AG08396 (cell line): ENCODE data around the gene TBC1D14.
A peak's percentile ranks its signal among the peaks of the same experiment; 100 is the strongest.
"Not testable (repeated sequence)": the region's sequence is repeated elsewhere in the genome, so short reads cannot be mapped to it uniquely, and the experiment has no call there.

Source experiments
- DNase-seq: peaks from one replicate; pipeline ENCODE4 v3.0.0; 2012; ENCODE audit warnings: low spot score, mixed read lengths

The TBC1D14 gene

DNA sequence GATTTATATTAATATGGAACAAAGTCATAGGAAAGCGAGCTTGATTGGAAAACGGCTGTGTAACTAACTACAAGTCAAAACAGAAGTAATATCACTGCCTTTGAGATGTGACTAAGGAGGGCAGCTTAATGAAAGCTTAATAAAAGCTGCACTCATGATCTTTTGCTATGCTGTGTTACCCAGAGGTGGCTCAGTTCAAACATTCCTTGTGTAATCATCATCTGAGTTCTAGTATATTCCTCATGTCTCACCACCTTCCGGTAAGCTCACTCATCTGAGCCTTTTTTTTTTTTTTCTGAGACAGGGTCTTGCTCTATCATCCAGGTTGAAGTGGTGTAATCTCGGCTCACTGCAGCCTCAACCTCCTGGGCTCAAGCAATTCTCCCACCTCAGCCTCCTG is 153.2 kb downstream of the TBC1D14 start:
- DNase-seq, result no peak

DNA sequence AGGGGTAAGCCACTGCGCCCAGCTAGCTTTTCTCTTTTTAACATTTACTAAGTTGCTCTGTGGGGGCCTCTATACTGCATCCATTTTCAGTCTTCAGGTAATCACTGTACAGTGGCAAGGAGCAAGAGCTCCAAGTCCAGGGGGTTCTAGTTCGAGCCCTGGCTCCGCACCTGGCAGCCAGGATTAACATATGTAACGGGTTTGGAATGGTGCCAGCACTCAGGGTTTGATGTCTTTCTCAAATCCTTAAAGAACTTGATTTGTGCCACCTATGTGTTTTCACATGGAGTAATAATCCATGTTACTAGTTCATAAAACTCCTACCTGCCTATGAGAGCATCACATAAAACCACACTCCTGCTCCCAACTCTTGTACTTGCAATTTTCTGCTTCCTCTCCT is 153.7 kb downstream of the TBC1D14 start:
- no peak for DNase-seq

DNA sequence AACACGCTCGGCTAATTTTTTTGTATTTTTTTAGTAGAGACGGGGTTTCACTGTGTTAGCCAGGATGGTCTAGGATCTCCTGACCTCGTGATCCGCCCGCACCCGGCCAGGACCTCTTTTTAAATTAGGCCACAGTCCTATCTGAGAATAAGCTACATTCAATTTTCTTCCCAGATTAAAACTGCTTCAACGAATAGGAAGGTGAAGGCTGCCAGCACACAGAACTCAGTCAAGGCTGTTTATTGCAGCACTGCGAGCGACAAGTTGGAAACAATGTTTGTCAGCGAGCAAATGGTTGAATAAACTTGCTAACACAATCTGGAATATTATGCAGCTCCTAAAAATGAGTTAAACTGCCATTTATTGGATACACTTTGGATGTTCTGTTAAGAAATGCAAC is 156.4 kb downstream of the TBC1D14 start:
- no peak for DNase-seq

DNA sequence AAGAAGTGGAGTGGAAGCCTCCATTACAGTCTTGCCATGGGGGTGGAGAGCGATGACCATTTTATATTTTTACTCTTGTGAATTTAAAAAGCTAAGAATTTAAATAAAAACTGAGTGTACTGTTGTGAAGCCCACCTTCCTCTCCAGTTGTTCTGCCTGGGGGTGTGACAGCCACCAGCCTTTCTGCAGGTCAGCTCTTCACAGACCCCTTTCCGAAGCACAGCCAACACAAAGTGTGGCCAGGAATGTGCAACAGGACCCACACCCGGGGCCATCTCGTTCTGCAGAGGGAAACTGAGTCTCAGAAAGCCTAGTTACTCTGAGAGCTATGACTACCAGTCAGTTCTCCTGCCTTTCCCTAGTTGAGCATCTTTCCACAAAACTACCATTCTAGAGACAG is 156.9 kb downstream of the TBC1D14 start:
- DNase-seq, result no peak

DNA sequence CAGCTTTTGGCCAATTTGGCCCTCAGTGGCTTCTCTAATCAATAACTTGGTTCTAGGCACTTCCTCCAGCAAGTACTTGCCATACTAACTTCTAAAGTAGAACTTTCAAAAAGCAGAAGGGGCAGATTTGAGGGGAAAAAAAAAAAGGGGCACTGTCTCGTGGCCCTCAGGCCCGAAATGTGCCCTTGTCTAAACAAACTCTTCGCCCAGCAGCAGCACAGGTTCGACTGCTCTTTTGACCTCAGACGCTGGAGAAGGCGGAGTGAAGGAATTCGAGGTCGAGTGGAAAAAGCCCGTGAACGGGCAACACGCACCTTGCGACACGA is 157.5 kb downstream of the TBC1D14 start:
- no peak for DNase-seq

DNA sequence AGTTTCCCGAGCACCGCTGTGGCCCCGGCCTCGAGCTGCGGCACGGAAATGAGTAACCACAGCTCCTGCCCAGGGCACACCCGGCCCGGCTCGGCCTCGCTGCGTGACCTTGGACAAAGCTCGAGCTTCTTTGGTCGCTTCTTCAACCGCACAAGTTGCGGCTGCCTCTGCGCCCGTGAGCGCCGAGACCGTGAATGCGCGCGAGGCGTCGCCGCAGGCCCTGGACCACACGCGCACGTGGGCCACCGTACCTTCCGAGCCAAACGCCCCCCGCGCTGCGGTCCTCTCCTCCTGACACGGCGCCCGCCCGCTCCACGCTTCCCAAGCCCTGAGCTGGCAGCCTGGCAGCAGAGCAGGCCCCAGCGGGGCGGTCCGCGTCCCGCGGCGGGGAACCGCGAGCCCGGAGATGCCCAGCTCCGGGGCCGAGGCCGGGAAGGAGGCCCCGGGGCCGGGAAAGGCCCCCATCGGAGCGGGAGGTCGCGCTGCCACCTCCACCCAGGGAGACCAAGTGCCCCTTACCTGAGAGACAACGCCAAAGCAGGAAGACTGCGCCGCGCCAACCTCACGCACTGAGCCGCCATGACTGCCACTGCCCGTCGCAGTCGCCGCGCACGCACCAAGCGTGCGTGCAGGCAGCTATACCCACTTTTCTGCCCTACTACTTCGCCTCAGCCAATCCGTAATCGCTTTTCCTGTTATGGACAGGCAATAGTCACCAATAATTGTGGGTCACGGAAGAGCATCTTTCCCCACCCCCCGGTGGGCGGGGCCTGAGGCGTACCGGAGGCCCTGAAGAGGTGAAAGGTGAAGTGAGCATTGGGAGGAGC is 158.0 kb downstream of the TBC1D14 start, which contains the start of gene GRPEL1:
TSS of gene GRPEL1 (minus strand) at position 613 of the 827 bp plus-strand sequence. CDS start at position 581, 32 bp downstream.
- peak; percentile 99 for DNase-seq

DNA sequence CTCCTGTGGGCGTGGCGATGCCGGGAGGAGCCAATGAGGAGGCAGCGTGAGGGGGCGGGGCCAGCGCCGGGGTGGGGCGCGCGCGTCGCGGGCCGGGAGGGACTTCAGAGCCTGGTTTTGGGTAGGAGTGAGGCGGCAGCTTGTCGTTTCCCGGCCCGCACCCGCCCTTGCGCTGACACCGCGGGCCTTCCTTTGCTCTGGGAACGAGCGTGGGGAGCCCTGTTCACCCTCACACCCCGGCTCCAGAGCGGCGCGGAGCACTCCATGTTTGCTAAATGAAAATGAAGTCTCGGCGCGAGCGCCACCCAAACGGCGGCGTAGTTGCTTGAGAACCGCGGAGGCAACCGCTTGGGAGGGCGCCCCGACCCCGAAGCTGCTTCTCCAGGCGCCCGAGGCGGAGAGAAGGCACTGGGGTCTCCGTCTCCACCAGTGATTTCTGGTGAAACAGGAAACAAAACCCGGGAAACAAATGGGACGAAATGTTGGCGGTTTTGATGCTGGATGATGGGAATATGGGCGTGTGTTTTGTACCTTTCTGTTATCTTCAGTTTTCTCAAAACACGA is 158.7 kb downstream of the TBC1D14 start:
- no peak for DNase-seq

DNA sequence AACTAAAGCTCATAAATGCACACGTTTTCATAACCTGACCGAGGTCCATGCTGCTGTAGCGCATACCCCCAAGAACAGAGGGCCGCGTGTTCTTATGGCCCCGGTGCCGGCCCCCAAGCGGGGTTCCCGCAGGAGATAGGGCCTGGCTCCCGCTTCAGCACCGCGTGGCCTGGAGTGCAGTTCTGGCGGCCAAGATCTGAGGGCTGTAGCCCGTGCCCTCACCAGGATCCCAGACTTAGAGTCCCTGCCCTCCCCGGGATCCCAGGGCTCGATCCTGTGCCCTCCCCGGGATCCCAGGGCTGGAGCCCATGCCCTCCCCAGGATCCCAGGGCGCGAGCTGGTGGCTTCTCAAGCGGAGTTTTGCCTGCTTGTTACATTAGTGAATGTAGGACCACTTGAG is 159.3 kb downstream of the TBC1D14 start:
- peak; percentile 38 for DNase-seq

DNA sequence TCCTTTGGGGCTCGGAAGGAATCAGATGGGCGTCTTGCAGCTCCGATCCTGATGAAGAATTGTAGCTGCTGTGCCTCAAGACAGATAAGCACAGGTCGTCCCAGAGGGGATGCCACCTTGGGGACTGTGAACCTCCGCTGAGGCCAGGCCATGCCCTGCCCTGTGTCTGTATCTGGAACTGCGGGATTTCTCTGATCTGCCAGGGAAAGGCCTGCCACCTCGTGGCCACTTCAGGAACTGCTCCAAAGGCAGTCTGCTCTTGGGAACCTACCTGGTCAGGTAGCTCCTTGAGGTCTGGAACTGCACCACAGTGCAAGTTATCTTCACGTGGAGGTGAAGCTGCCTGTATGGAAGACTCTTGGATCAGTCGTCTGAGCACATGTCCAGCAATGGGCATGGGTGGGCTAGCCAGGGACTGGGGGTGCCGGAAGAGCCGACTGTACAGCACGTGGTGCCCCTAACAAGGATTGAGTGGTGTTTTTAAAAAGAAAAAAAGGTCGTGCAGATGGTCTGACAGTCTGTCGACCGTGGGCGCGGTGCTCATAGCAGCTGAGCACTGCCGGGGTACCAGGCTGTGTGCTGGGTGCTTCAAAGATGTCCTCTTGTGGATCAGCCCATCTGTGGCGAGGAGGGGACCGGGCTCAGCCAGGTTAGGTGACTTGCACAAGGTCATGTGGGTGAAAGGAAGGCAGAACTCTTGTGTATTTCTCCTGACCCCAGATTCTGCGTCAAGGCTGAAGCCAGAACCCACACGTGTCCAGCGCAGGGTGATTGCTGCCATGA is 161.3 kb downstream of the TBC1D14 start:
- DNase-seq, result peak; percentile 78

DNA sequence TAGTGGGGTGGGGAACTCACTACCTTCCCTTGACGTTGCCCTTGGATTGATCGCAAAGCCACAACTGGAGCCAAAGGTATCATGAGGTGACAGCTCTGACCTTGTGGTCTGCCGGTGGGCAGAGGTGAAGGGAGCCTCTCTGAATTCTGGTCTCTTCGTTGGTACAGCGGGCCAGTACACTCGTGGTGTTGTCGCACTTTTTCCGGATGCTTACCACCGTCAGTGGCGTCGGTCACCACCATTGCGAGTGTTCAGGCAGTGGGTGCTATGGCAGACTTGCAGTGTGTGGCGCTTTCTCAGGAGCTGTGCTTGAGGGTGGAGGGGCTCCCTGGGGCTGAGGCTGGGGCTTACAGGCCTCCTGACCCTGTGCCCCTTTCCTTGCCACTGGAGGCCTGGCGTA is 163.4 kb downstream of the TBC1D14 start:
- no peak for DNase-seq

DNA sequence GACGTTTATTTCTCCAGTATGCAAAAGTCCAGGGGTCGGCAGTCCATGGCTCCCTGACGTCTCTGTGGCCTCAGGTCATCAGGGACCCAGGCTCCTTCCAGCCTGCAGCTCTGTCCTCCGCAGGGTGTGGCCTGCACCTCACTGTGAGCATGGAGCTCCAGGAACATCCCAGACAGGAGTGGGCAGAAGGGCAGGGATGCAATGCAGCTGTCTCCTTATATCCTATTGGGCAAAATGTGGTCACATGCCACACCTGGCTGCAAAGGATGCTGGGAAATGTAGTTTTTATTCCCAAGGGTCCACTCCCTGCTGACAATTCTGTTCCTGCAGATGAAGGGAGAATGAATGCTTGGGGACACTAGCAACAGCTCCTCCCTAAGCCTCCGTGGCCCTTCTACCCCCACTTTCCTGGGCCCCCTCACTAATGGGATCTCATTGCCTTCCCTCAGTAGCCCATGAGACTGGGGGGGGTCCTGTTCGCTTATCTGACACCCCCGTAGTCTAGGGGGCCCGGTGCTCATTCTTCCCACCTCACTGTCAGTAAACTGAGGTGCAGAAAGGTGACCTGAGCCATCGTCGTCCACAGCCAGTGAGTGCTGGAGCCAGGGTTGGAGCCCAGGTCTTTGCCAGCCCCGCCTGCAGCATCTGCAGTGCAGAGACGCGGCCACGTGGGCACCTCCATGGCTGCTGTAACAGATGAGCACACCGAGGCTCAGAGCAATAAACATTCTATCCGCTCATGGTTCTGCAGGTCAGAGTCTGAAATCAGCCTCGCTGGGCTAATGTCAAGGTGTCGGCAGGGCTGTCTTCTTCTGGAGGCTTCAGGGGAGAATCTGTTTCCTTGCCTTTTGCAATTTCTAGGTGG is 164.1 kb downstream of the TBC1D14 start:
- peak; percentile 69 for DNase-seq

DNA sequence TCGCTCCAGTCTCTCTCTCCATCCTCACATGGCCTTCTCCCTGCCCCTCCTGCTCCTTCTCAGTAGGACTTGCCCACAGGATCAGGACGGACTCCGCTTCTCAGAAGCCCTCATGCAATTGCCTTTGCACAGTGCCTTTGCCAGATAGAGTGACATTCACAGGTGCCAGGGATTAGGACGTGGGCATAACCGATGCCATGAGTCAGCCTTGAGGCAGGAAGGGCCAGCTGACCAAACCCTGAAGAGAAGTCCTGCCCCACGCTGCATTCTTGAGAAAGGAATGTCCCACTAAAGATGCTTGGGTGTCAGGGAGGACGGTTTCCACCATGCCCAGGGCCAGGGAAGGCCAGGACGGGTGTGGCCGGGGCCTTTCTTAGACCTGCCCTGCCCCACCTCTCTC is 164.8 kb downstream of the TBC1D14 start:
- DNase-seq, result peak; percentile 47

DNA sequence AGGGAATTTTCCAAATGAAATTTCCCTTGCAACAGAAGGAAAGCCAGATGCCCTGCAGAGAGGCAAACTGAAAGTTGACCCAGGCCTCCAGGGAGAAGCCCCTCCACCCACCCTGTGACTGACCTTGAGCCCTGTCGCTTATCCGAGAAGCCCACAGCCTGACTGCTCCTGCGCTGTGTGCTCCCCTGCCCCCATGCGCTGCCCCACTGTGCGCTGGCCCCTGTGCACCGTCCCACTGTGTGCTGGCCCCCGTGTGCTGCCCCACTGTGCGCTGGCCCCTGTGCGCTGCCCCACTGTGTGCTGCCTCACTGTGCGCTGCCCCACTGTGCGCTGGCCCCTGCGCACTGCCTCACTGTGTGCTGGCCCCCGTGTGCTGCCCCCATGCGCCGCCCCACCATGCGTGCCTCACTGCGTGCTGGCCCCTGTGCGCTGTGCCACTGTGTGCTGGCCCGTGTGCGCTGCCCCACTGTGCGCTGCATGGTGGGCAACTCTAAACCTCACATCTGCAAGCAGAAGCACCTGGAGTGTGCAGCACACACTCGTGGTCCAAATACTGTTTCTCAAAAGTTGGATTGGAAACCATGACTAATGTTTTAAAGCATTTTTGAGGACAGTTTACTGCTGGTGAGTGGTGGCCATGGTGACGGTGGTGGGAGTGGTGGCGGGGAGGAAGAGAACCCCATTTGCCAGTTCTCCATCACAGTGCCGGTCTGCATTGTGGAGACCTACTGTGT is 166.5 kb downstream of the TBC1D14 start:
- DNase-seq, result peak; percentile 34

DNA sequence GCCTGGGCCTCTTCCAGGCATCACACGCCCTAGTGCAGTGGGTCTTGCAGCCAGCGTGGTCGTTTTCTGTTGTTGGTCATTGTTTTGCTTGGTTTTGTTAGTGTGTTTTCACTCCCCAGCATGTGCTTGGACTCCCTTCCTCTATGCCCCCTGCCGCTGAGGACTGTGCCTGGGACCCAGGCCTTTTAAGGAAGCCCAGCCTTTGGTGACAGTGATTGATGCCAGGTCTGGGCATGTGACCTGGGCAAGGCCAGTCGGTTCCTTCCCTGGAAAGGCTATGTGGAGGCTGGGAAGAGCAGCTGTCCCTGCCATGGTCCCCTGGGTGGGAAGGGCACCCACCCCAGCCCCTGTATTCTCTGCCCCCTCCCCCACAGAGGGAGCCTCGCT is 167.1 kb downstream of the TBC1D14 start:
- no peak for DNase-seq

DNA sequence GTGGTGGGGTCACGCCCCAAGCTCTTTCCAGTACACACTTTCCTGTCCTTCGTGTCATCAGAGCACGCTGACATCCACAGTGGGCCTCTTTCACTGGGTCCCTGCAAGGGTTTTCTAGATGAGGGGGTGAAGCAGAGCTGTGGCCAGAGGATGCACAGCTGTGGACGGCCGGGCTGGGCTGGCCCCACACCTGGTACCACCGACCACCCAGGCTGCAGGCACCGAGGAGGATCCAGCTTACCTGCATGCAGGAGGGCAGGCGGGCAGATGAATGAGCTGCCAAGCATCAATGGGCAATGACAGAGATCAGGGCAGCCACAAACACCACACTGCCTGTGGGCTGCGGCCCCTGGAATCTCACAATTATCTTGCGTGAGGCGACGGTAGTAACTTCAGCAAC is 167.7 kb downstream of the TBC1D14 start:
- DNase-seq, result no peak

DNA sequence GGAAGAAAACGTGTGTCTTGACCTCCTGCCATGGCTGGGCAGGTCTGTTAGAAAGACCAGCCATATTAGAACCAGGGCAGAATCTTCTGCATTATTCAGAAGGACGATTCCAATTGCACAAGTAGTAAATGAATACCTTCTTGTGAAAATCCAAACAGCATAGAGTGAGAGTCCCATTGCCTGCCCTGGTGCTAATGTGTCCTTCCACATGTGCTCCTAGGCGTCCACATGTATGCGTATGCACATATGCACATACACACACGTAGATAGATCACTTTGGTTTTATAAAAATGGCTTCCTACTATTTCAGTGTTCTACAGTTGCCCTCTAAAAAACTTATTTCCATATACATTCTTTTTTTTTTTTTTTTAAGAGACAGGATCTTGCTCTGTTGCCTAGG is 168.4 kb downstream of the TBC1D14 start:
- DNase-seq, result no peak

DNA sequence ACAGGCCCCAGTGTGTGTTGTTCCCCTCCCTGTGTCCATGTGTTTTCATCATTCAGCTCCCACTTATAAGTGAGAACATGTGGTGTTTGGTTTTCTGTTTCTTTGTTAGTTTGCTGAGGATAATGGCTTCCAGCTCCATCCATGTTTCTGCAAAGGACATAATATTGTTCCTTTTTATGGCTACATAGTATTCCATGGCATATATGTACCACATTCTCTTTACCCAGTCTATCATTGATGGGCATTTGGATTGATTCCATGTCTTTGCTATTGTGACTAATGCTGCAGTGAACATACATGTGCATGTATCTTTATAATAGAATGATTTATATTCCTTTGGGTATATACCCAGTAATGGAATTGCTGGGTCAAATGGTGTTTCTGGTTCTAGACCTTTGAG is 169.9 kb downstream of the TBC1D14 start:
- DNase-seq, result not testable (repeated sequence)

DNA sequence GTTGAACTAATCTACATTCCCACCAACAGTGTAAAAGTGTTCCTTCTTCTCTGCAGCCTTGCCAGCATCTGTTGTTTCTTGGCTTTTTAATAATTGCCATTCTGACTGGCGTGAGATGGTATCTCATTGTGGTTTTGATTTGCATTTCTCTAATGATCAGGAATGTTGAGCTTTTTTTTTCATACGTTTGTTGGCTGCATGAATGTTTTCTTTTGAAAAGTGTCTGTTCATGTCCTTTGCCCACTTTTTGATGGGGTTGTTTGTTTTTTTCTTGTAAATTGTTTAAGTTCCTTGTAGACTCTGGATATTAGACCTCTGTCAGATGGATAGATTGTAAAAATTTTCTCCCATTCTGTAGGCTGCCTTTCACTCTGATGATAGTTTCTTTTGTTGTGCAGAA is 170.3 kb downstream of the TBC1D14 start:
- DNase-seq, result not testable (repeated sequence)
